H9 (cell line): Measurements from ENCODE around the gene PARP12. TPM values are rescaled to one million over a fixed set of nuclear protein-coding genes. Genes with fewer than 3 reads are reported as not detected.

Experiments used
- DNase-seq: peaks from one replicate; pipeline ENCODE4 v3.0.0-alpha.2; 2017
- H2AFZ ChIP-seq: one replicate; pipeline ENCODE4 v1.6.1; 2013; ENCODE audit warnings: mild to moderate bottlenecking, low read length, control low read depth, moderate library complexity
- H2AK5ac ChIP-seq: 2 replicates; pipeline ENCODE4 v1.6.1; 2013; ENCODE audit warnings: low read length, control low read depth, mixed read lengths; ENCODE audit not compliant: insufficient read length
- H2BK120ac ChIP-seq: one replicate; pipeline ENCODE4 v1.6.1; 2013; ENCODE audit warnings: low read depth, mild to moderate bottlenecking, low read length, control low read depth, inconsistent platforms; ENCODE audit not compliant: poor library complexity, severe bottlenecking
- H2BK12ac ChIP-seq: 2 replicates; pipeline ENCODE4 v1.6.1; 2013; ENCODE audit warnings: low read length, control low read depth, mixed read lengths, low read depth; ENCODE audit not compliant: insufficient read length
- H2BK15ac ChIP-seq: 2 replicates; pipeline ENCODE4 v1.6.1; 2013; ENCODE audit warnings: low read depth, low read length, control low read depth
- H2BK20ac ChIP-seq: one replicate; pipeline ENCODE4 v1.6.1; 2013; ENCODE audit warnings: low read depth, mild to moderate bottlenecking, low read length, control low read depth, inconsistent platforms; ENCODE audit not compliant: poor library complexity, severe bottlenecking
- H2BK5ac ChIP-seq: 2 replicates; pipeline ENCODE4 v1.6.1; 2013; ENCODE audit warnings: low read length, control low read depth, mixed read lengths; ENCODE audit not compliant: insufficient read length
- H3K14ac ChIP-seq: 2 replicates; pipeline ENCODE4 v1.6.1; 2013; ENCODE audit warnings: low read length, control low read depth; ENCODE audit not compliant: insufficient read depth
- H3K18ac ChIP-seq: 2 replicates; pipeline ENCODE4 v1.6.1; 2013; ENCODE audit warnings: low read depth, mild to moderate bottlenecking, mixed read lengths, low read length, control low read depth; ENCODE audit not compliant: insufficient read length
- H3K23ac ChIP-seq: 2 replicates; pipeline ENCODE4 v1.6.1; 2013; ENCODE audit warnings: low read length, control low read depth, mixed read lengths, low read depth; ENCODE audit not compliant: insufficient read length
- H3K23me2 ChIP-seq: 2 replicates; pipeline ENCODE4 v1.6.1; 2013; ENCODE audit warnings: low read depth, mild to moderate bottlenecking, mixed read lengths, low read length, control low read depth; ENCODE audit not compliant: insufficient read length, poor library complexity, severe bottlenecking
- H3K27ac ChIP-seq: 2 replicates; pipeline ENCODE4 v1.5.1; 2013; ENCODE audit warnings: low read length, control low read depth, mixed read lengths, low read depth; ENCODE audit not compliant: insufficient read length
- H3K27me3 ChIP-seq: 2 replicates; pipeline ENCODE4 v1.6.1; 2013; ENCODE audit warnings: low read length, control low read depth, inconsistent platforms; ENCODE audit not compliant: insufficient read depth
- H3K4ac ChIP-seq: 2 replicates; pipeline ENCODE4 v1.6.1; 2013; ENCODE audit warnings: low read depth, mild to moderate bottlenecking, control low read depth, inconsistent platforms, low read length, moderate library complexity
- H3K4me1 ChIP-seq: 2 replicates; pipeline ENCODE4 v1.6.1; 2013; ENCODE audit warnings: low read length, control low read depth, inconsistent platforms; ENCODE audit not compliant: insufficient read depth
- H3K4me2 ChIP-seq: 2 replicates; pipeline ENCODE4 v1.6.1; 2013; ENCODE audit warnings: low read length, control low read depth, mixed read lengths; ENCODE audit not compliant: insufficient read length, insufficient read depth
- H3K56ac ChIP-seq: 2 replicates; pipeline ENCODE4 v1.6.1; 2013; ENCODE audit warnings: low read depth, mild to moderate bottlenecking, mixed read lengths, low read length, control low read depth; ENCODE audit not compliant: insufficient read length
- H3K79me1 ChIP-seq: 2 replicates; pipeline ENCODE4 v1.6.1; 2013; ENCODE audit warnings: low read depth, mild to moderate bottlenecking, moderate library complexity, low read length, control low read depth, inconsistent platforms; ENCODE audit not compliant: insufficient read depth, poor library complexity, severe bottlenecking
- H3K79me2 ChIP-seq: 2 replicates; pipeline ENCODE4 v1.6.1; 2013; ENCODE audit warnings: low read length, control low read depth, inconsistent platforms; ENCODE audit not compliant: insufficient read depth
- H3K9ac ChIP-seq: 2 replicates; pipeline ENCODE4 v1.6.1; 2013; ENCODE audit warnings: low read length, control low read depth, mixed read lengths; ENCODE audit not compliant: insufficient read length; ENCODE audit errors: extremely low read depth
- H3K9me3 ChIP-seq: one replicate; pipeline ENCODE4 v1.6.1; 2013; ENCODE audit warnings: low read depth, low read length, inconsistent platforms; ENCODE audit not compliant: control insufficient read depth
- H3T11ph ChIP-seq: one replicate; pipeline ENCODE4 v1.6.1; 2013; ENCODE audit warnings: mild to moderate bottlenecking, low read length, control low read depth, inconsistent platforms
- H4K20me1 ChIP-seq: one replicate; pipeline ENCODE4 v1.6.1; 2013; ENCODE audit not compliant: control insufficient read depth, insufficient read length, insufficient read depth
- H4K5ac ChIP-seq: 2 replicates; pipeline ENCODE4 v1.6.1; 2013; ENCODE audit warnings: low read depth, mild to moderate bottlenecking, mixed read lengths, low read length, control low read depth; ENCODE audit not compliant: insufficient read length
- H4K8ac ChIP-seq: replicated peaks from 2 replicates; pipeline ENCODE4 v1.6.1; 2013; ENCODE audit warnings: low read length, control low read depth, mixed read lengths, low read depth; ENCODE audit not compliant: insufficient read length
- H4K91ac ChIP-seq: 2 replicates; pipeline ENCODE4 v1.6.1; 2013; ENCODE audit warnings: low read depth, mild to moderate bottlenecking, moderate library complexity, mixed read lengths, low read length, control low read depth; ENCODE audit not compliant: insufficient read length
- H3K27ac Mint-ChIP-seq, 3 experiments: 2 replicates in 2 of 3; 3 replicates in 1 of 3; pipeline ENCODE4 v1.8.0; 2020 to 2021; ENCODE audit warnings: mixed read lengths in 3 of 3, mild to moderate bottlenecking in 1 of 3, moderate library complexity in 1 of 3
- H3K27me3 Mint-ChIP-seq: 2 replicates; pipeline ENCODE4 v1.8.0; 2021; ENCODE audit warnings: low read depth, mild to moderate bottlenecking, moderate library complexity, mixed read lengths
- H3K36me3 Mint-ChIP-seq, 3 experiments: 2 replicates in 2 of 3; 3 replicates in 1 of 3; pipeline ENCODE4 v1.8.0; 2020 to 2021; ENCODE audit warnings: low read depth in 3 of 3, mixed read lengths in 3 of 3; ENCODE audit not compliant: insufficient read depth in 1 of 3
- H3K4me1 Mint-ChIP-seq, 2 experiments: 2 replicates each; pipeline ENCODE4 v1.8.0; 2020; ENCODE audit warnings: mixed read lengths in 2 of 2
- H3K4me3 Mint-ChIP-seq, 2 experiments: 2 replicates in 1 of 2; 3 replicates in 1 of 2; pipeline ENCODE4 v1.8.0; 2020 to 2021; ENCODE audit warnings: mild to moderate bottlenecking in 2 of 2, mixed read lengths in 2 of 2, moderate library complexity in 1 of 2
- H3K9me3 Mint-ChIP-seq, 2 experiments: 2 replicates in 1 of 2; 3 replicates in 1 of 2; pipeline ENCODE4 v1.8.0; 2020; ENCODE audit warnings: mild to moderate bottlenecking in 2 of 2, mixed read lengths in 2 of 2, moderate library complexity in 1 of 2
- WGBS: extraction: QIAGEN DNeasy Blood & Tissue Kit; methylation state at CpG from one replicate; pipeline ENCODE4 v1.1.7; 2013; ENCODE audit warnings: missing lambda C conversion rate, low lambda C conversion rate, mixed read lengths; ENCODE audit not compliant: insufficient read length; ENCODE audit errors: extremely low coverage; 5-methylcytosine and 5-hydroxymethylcytosine counted together
- total RNA-seq: library from RNA; stranded (reverse); gene quantifications from 2 replicates; pipeline ENCODE4 v1.2.1, GENCODE V29; 2021
- TF ChIP-seq, protein P1 (sequence below): fragments of 200-600 bp; sonication (generic); conservative IDR thresholded peaks from 3 replicates; pipeline ENCODE4 v1.8.0; 2021; ENCODE audit warnings: antibody characterized with exemption, mild to moderate bottlenecking

PARP12 gene
- total RNA-seq, 1 experiment from 2014 or later: 11.8 TPM

DNA sequence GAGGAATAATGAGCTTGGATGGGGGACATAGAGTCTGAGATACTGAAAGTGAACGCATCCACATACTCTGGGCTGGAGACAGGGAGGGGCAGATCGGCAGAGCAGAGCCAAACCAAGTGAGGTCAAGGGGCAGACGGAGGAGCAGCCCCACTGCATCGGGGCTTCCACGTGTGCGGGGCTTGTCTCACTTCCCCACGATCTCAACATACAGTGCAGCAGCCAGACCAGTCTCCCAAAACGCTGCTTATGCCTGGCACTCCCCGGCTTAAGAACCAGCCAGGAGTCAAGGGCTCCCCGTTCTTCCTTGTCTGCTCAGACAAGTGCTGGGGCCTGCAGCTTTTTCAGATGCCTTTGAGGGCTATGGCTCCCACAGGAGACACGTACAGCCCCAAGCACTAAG lies 43.6 kb downstream of the PARP12 start:
- no peak overlapping the region for H4K8ac ChIP-seq
- no peaks in the 10 kb centered on the region for H3K79me1 ChIP-seq
- no peak overlapping the region for H3K56ac ChIP-seq
- H2BK15ac ChIP-seq: no peak overlapping the region
- H3K79me2 ChIP-seq: no peaks in the 10 kb centered on the region
- H2BK20ac ChIP-seq: no peak overlapping the region
- no peak overlapping the region for H3K27ac ChIP-seq
- H3K14ac ChIP-seq: no peak overlapping the region
- Mint-ChIP-seq H3K27ac (no peak overlapping the region), H3K27me3 (no peaks in the 10 kb centered on the region; the same call in 1 of the 2 replicates), H3K36me3 (no peaks in the 10 kb centered on the region; a peak in 1 of 7 replicates), H3K4me3 (no peak overlapping the region), H3K9me3 (no peaks in the 10 kb centered on the region), H3K4me1 (no peaks in the 10 kb centered on the region)
- H2BK5ac ChIP-seq: no peak overlapping the region
- H3K18ac ChIP-seq: no peak overlapping the region
- H3K27me3 ChIP-seq: no peaks in the 10 kb centered on the region
- no peak overlapping the region for H2AK5ac ChIP-seq
- H2BK120ac ChIP-seq: no peak overlapping the region
- no peaks in the 10 kb centered on the region for H3K23me2 ChIP-seq
- no peak overlapping the region for H3K4me2 ChIP-seq
- no peaks in the 10 kb centered on the region for H3K4me1 ChIP-seq
- H4K91ac ChIP-seq: no peak overlapping the region
- no peak overlapping the region for H3K23ac ChIP-seq
- no peaks in the 10 kb centered on the region for H4K20me1 ChIP-seq
- no peak overlapping the region for H3K4ac ChIP-seq
- no peak for DNase-seq
- no peaks in the 10 kb centered on the region for H3K9me3 ChIP-seq
- no peak overlapping the region for H2BK12ac ChIP-seq
- H3T11ph ChIP-seq: no peak overlapping the region
- TF ChIP-seq, protein P1, sequence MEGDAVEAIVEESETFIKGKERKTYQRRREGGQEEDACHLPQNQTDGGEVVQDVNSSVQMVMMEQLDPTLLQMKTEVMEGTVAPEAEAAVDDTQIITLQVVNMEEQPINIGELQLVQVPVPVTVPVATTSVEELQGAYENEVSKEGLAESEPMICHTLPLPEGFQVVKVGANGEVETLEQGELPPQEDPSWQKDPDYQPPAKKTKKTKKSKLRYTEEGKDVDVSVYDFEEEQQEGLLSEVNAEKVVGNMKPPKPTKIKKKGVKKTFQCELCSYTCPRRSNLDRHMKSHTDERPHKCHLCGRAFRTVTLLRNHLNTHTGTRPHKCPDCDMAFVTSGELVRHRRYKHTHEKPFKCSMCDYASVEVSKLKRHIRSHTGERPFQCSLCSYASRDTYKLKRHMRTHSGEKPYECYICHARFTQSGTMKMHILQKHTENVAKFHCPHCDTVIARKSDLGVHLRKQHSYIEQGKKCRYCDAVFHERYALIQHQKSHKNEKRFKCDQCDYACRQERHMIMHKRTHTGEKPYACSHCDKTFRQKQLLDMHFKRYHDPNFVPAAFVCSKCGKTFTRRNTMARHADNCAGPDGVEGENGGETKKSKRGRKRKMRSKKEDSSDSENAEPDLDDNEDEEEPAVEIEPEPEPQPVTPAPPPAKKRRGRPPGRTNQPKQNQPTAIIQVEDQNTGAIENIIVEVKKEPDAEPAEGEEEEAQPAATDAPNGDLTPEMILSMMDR: no peak
- no peak overlapping the region for H4K5ac ChIP-seq
- WGBS: no CpG with 5 or more reads among the region's 11 CpGs
- no peak overlapping the region for H3K9ac ChIP-seq
- H2AFZ ChIP-seq: no peak overlapping the region
